Spleen (tissue), 11 donors: Measurements from ENCODE around the gene FHL2. TPM values are rescaled to one million over a fixed set of nuclear protein-coding genes. Genes with fewer than 3 reads are reported as not detected.

Experiments
- DNase-seq: peaks from one replicate; pipeline ENCODE4 v3.0.0-alpha.2; 2020
- H3K27ac ChIP-seq, 8 donors: fragments of 200-600 bp; sonication (generic) in 7 of 8; 1 replicate in 4 of 8; 2 replicates in 4 of 8; pipeline versions ENCODE4 v1.5.0 to v1.8.0; 2016 to 2021; ENCODE audit warnings: inconsistent platforms in 4 of 8, mild to moderate bottlenecking in 4 of 8, moderate library complexity in 1 of 8
- H3K27me3 ChIP-seq, 7 donors: fragments of 200-600 bp; sonication (generic) in 6 of 7; replicated peaks in 1 of 7; 1 replicate in 4 of 7; 2 replicates in 3 of 7; pipeline versions ENCODE4 v1.5.0 to v1.8.0; 2016 to 2021; ENCODE audit warnings: inconsistent platforms in 3 of 7, mild to moderate bottlenecking in 1 of 7
- H3K36me3 ChIP-seq, 6 donors: fragments of 200-600 bp; sonication (generic) in 5 of 6; 1 replicate in 4 of 6; 2 replicates in 2 of 6; pipeline versions ENCODE4 v1.5.0 to v1.8.0; 2016 to 2021; ENCODE audit warnings: inconsistent platforms in 2 of 6
- H3K4me1 ChIP-seq, 6 donors: fragments of 200-600 bp; sonication (generic) in 5 of 6; 1 replicate in 3 of 6; 2 replicates in 3 of 6; pipeline versions ENCODE4 v1.5.0 to v1.8.0; 2016 to 2021; ENCODE audit warnings: inconsistent platforms in 3 of 6
- H3K4me3 ChIP-seq, 8 donors: fragments of 200-600 bp; sonication (generic) in 7 of 8; 1 replicate in 4 of 8; 2 replicates in 4 of 8; pipeline versions ENCODE4 v1.5.0 to v1.8.0; 2016 to 2021; ENCODE audit warnings: inconsistent platforms in 4 of 8, mild to moderate bottlenecking in 4 of 8, moderate library complexity in 2 of 8
- H3K9me3 ChIP-seq, 8 donors: fragments of 200-600 bp; sonication (generic) in 7 of 8; 1 replicate in 4 of 8; 2 replicates in 4 of 8; pipeline versions ENCODE4 v1.5.0 to v1.8.0; 2016 to 2021; ENCODE audit warnings: inconsistent platforms in 4 of 8
- CTCF ChIP-seq, 11 experiments: fragments of 200-600 bp in 7 of 11; fragments of 450-650 bp in 4 of 11; sonication (generic) in 4 of 11; IDR thresholded peaks in 8 of 11; conservative IDR thresholded peaks in 3 of 11; 1 replicate in 7 of 11; 2 replicates in 4 of 11; pipeline versions ENCODE4 v1.4.0 to v1.8.0; 2016 to 2021; ENCODE audit warnings: antibody characterized with exemption in 11 of 11, inconsistent platforms in 4 of 11, mild to moderate bottlenecking in 1 of 11
- POLR2A ChIP-seq, 3 donors: fragments of 450-650 bp; IDR thresholded peaks; one replicate each; pipeline ENCODE4 v1.5.1; 2017; ENCODE audit warnings: antibody characterized with exemption in 3 of 3, mild to moderate bottlenecking in 1 of 3
- POLR2AphosphoS5 ChIP-seq, 3 donors: sonication (generic); formaldehyde crosslinking; IDR thresholded peaks; one replicate each; pipeline ENCODE4 v1.5.1; 2017; ENCODE audit warnings: antibody characterized with exemption in 3 of 3
- WGBS, 5 donors: extraction: QIAGEN DNeasy Blood & Tissue Kit in 3 of 5; methylation state at CpG; one replicate each; pipeline versions ENCODE4 v1.1.5 to v1.1.7; 2013 to 2018; 5-methylcytosine and 5-hydroxymethylcytosine counted together
- intact Hi-C: fragments of 100-400 bp; cut with DNase I; formaldehyde crosslinking; loops from one replicate; pipeline ENCODE4 v1.15.0; 2023; ENCODE audit warnings: low total_unique reads
- polyA plus RNA-seq, 3 donors: library from polyadenylated mRNA; stranded (reverse); fragments of 200-250 nt; gene quantifications; one replicate each; pipeline ENCODE4 v1.2.1, GENCODE V29; 2013
- total RNA-seq, 7 donors: library from RNA; depleted of rRNA in 3 of 7; stranded (reverse); fragments of >200 nt in 3 of 7; fragmentation: NEBNext Ultra II Directional in 4 of 7; extraction: Animal tissue kit (Norgen Biotek cat#: 25700) in 4 of 7; gene quantifications; one replicate each; pipeline versions ENCODE4 v1.1.0 to v1.2.1, GENCODE V29; 2016 to 2021
- donor health status: healthy with polysubstance abuse.
- donor health status: DM: no; HTN: no; CAD: no; lungs with moderate emphysema.
- donor health status: DM: no; HTN: no; CAD: no.
- donor health status: Bipolar disorder and iron deficiency.
- donor health status: healthy.
- donor health status: DM: no; HTN: no; CAD: no.
- donor health status: DM: yes; HTN: yes; CAD: no.

The FHL2 gene
- total and polyA plus RNA-seq, 10 donors: 6.8 to 27.4 (median 18.9) TPM

DNA sequence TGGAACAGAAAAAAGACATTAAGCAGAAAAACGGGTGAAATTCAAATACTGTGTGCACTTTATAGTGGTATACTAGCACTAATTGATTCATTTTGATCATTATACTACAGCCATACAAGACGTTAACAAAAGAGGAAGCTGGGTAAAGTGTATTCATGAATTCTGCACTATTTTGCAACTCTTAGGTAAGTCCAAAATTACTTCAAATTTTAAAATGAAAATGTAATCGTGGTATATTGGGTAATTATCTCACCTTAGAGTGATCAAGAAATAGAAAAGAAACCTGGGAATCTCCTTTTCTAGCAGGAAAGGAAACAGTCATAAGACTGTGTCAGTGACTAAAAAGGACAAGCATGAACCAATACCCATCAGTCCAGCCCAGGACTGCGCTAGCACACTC is 74.8 kb downstream of the FHL2 start:
- H3K36me3 ChIP-seq: peaks cover 0 to 21% (median 0%) of the 10 kb centered on the region in 6 donors
- 38 to 56% (median 54%) methylated on average over 4 of the region's 4 CpGs for WGBS, 5 donors
- H3K4me3 ChIP-seq: no peak overlapping the region
- H3K27me3 ChIP-seq: no peaks in the 10 kb centered on the region
- no peak for TF ChIP-seq CTCF (IDR thresholded peaks at IDR 0.05 in 8 of 11, conservative IDR thresholded peaks at IDR 0.05 in 3 of 11)
- no peak for TF ChIP-seq POLR2AphosphoS5 (IDR thresholded peaks at IDR 0.05)
- no peak for TF ChIP-seq POLR2A (IDR thresholded peaks at IDR 0.05)
- peaks cover 6 to 80% (median 50%) of the 10 kb centered on the region in 6 donors for H3K4me1 ChIP-seq
- no peaks in the 10 kb centered on the region for H3K9me3 ChIP-seq
- intact Hi-C loops: no loop called here
- H3K27ac ChIP-seq: peak overlapping the region in 5 of 8 donors; percentile 3 to 71 (median 36)
- DNase-seq: no peak

- TF ChIP-seq POLR2A (IDR thresholded peaks at IDR 0.05): no peak
- no peak for TF ChIP-seq CTCF (IDR thresholded peaks at IDR 0.05 in 8 of 11, conservative IDR thresholded peaks at IDR 0.05 in 3 of 11)
- no peak for TF ChIP-seq POLR2AphosphoS5 (IDR thresholded peaks at IDR 0.05)
- intact Hi-C loops: no loop called here
- DNase-seq: no peak
- Histone ChIP-seq H3K27ac (peak overlapping the region in 2 of 8 donors; percentile 9 to 36), H3K9me3 (no peaks in the 10 kb centered on the region), H3K27me3 (no peaks in the 10 kb centered on the region), H3K4me3 (no peak overlapping the region), H3K4me1 (peaks cover 4 to 70% (median 40%) of the 10 kb centered on the region in 6 donors), H3K36me3 (peaks cover 0 to 21% (median 0%) of the 10 kb centered on the region in 6 donors)
- 43 to 74% (median 44%) methylated on average over 4 to 5 of the region's 5 CpGs for WGBS, 5 donors
Measured at GRCh38 chr2:105323111-105323510, 75.7 kb downstream of the FHL2 start.

- Histone ChIP-seq H3K27me3 (no peaks in the 10 kb centered on the region), H3K27ac (no peak overlapping the region), H3K36me3 (peaks cover 0 to 21% (median 0%) of the 10 kb centered on the region in 6 donors), H3K4me3 (no peak overlapping the region), H3K9me3 (no peaks in the 10 kb centered on the region), H3K4me1 (peaks cover 0 to 60% (median 31%) of the 10 kb centered on the region in 6 donors)
- no peak for DNase-seq
- WGBS, 5 donors: 83 to 92% (median 88%) methylated on average over 3 of the region's 3 CpGs
- intact Hi-C loops: no loop called here
- TF ChIP-seq POLR2AphosphoS5 (IDR thresholded peaks at IDR 0.05) (no peak), CTCF (IDR thresholded peaks at IDR 0.05 in 8 of 11, conservative IDR thresholded peaks at IDR 0.05 in 3 of 11) (no peak), POLR2A (IDR thresholded peaks at IDR 0.05) (no peak)
Measured at GRCh38 chr2:105321875-105322646, 76.8 kb downstream of the FHL2 start.

GRCh38 chr2:105320651-105321215 is 78.1 kb downstream of the FHL2 start:
- Histone ChIP-seq H3K9me3 (no peaks in the 10 kb centered on the region), H3K4me1 (peaks cover 0 to 50% (median 29%) of the 10 kb centered on the region in 6 donors), H3K27me3 (no peaks in the 10 kb centered on the region), H3K36me3 (peaks cover 0 to 21% (median 0%) of the 10 kb centered on the region in 6 donors), H3K27ac (no peak overlapping the region), H3K4me3 (no peak overlapping the region)
- DNase-seq: no peak
- intact Hi-C loops: no loop called here
- TF ChIP-seq POLR2AphosphoS5 (IDR thresholded peaks at IDR 0.05) (no peak), POLR2A (IDR thresholded peaks at IDR 0.05) (no peak), CTCF (IDR thresholded peaks at IDR 0.05 in 8 of 11, conservative IDR thresholded peaks at IDR 0.05 in 3 of 11) (no peak)
- WGBS, 5 donors: 74 to 94% (median 77%) methylated on average over 7 of the region's 7 CpGs
